Motor neuron (in vitro differentiated cells): ENCODE measurements around the gene ELK1. TPM values are rescaled to one million over a fixed set of nuclear protein-coding genes. Genes with fewer than 3 reads are reported as not detected.

ENCODE experiments used
- ATAC-seq, 8 experiments: fragments of 200-7000 bp; cut with Tn5 transposase; replicated peaks in 6 of 8; 2 replicates each; pipeline ENCODE4 v1.8.0; 2021; ENCODE audit warnings: mild to moderate bottlenecking in 8 of 8, moderate library complexity in 8 of 8
- H3K27ac ChIP-seq, 2 donors: fragments of 250-450 bp; sonication (Bioruptor Pico); 2 replicates each; pipeline ENCODE4 v1.9.0; 2021; ENCODE audit warnings: antibody characterized with exemption in 2 of 2, mild to moderate bottlenecking in 2 of 2, moderate library complexity in 1 of 2
- H3K4me1 ChIP-seq, 2 donors: fragments of 250-450 bp; sonication (Bioruptor Pico); replicated peaks in 1 of 2; 2 replicates each; pipeline ENCODE4 v1.6.1; 2021; ENCODE audit warnings: antibody characterized with exemption in 2 of 2, mild to moderate bottlenecking in 2 of 2, moderate library complexity in 1 of 2
- H3K4me3 ChIP-seq, 5 donors: fragments of 250-450 bp; sonication (Bioruptor Pico); 2 replicates each; pipeline ENCODE4 v1.9.0; 2021; ENCODE audit warnings: antibody characterized with exemption in 5 of 5, mild to moderate bottlenecking in 5 of 5, moderate library complexity in 4 of 5
- WGBS, 10 experiments: fragments of 450-650 bp; shearing (Covaris generic); methylation state at CpG; one replicate each; pipeline ENCODE4 v1.0.0; 2022; 5-methylcytosine and 5-hydroxymethylcytosine counted together
- in situ Hi-C, 9 experiments: fragments of 400-800 bp; cut with MboI; loops; one replicate each; pipeline ENCODE4 v1.15.0; 2021; ENCODE audit warnings: low sequenced_read_pairs in 9 of 9, low pct_unique_long_range_greater_than_20kb in 2 of 9; ENCODE audit not compliant: unreplicated experiment in 9 of 9
- total RNA-seq, 8 experiments: library from RNA; unstranded; fragments of 300-600 nt; gene quantifications; 2 replicates each; pipeline versions ENCODE4 v1.2.3 to v1.2.4, GENCODE V29; 2022

The ELK1 gene
- total RNA-seq, 8 experiments from 2014 or later: 11.5 to 43.7 (median 19.7) TPM

DNA sequence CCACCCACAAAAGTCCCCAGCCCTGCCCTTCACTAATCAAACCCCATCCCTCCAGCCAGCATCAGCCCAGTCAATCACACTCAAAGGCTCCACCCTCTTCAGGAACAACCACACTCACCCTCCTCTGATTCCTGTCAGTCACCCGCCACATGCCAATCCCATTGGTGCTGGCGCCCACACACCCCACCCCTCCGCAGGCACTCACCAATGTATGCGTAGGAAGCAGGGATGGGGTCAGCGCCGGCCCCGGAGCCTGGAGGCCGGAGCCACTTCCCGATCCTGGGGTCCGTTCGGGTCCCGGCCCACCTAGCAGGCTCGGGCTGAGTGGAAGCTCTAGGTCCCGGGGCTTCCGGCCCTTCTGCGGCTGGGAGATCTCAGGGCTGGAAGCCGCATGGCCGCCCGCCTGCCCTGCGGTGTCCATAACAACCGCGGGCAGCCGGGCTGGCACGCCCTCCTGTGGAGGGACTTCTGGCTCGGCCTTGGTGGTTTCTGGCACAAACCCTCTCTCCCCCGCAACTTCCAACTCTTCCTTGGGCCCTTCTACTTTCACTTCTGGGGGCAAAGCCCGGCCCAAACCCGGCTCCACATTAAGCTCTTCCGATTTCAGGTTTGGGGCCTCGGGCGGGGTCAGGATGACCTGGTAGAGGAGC, 12.7 kb downstream of the ELK1 start:
- no peak overlapping the region for H3K27ac ChIP-seq
- H3K4me1 ChIP-seq: peaks cover 0 to 3% of the 10 kb centered on the region in 2 donors
- in situ Hi-C loops: no loop called here
- no peak for ATAC-seq
- WGBS, 10 experiments: 20% methylated on average over 3 of the region's 31 CpGs; no CpG with 5 or more reads in 9 of the 10 experiments
- no peak overlapping the region for H3K4me3 ChIP-seq

DNA sequence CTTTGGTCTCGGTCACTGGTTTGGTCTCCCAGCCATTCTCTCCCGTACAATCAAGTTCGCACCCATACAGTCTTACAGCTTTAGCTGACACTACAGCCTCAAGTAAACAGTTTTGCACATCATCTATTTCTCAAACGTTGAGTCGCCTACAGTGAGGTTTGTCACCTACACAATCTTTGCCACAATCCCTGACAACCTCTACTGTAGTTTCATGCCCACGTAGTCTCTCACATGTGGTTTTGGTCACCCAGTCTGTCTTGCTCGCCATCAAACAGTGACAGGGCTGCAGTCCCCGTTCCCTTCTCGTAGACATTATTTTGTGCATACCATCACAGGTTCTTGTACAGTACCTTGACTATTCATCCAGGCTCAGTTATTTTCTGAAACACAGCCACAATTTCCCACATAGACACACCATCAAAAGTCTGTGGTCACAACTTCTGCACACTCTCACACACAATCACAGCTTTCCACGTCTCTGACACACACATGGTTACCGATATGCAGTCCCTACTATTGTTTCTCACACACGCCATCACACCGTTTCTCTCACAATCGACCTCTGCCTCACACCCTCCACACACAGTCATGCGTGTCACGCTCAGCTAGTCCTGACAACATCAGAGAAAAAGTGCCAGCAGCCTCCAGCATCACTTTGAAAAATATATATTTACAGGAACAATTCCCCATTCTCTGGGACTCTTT, 15.3 kb downstream of the ELK1 start:
- in situ Hi-C loops: no loop called here
- ATAC-seq: no peak
- 55 to 100% (median 95%) methylated on average over 2 to 7 of the region's 16 CpGs; no CpG with 5 or more reads in 2 of the 10 experiments for WGBS, 10 experiments
- no peak overlapping the region for H3K4me3 ChIP-seq
- no peak overlapping the region for H3K27ac ChIP-seq
- H3K4me1 ChIP-seq: peaks cover 0 to 3% of the 10 kb centered on the region in 2 donors

DNA sequence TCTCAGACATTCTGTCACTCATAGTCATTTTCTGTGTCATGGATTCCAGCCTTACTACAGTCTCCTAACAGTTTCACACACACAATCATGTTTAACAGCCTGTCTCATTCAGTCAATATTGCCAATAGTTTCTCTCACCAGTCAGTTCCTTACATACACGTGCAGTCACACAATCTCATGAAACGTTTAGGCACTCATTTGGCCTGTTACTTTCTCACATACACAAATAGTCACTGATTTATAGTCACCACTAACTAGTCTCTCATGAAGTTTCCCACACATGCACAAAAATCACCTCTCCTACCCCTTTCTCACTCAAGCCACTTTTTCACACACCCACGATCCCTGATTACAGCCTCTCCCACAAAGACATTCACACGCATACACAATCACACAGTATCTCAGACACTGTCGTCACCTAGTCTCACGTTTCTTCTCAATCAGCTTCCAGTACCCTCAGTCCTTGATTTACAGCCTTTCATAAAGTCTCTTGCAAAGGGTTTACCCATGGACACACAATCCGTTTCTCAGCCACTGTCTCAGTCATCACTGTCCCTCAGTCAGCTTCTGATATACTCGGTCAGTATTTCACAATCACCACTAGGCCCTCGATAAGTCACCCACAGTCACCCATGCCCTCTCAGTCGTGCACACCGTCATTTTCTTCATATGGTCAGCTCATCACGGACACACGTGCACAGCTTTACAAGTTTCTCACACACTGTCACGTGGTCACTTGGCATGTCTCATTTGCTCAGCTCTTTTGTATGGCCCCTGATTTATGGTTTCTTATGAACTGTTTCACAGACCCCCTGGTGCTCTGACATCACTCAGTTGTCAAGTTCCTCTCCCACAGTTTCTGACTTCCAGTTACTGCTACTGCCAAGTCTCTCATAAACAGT, 16.4 kb downstream of the ELK1 start:
- peaks cover 0 to 3% of the 10 kb centered on the region in 2 donors for H3K4me1 ChIP-seq
- 57 to 84% (median 65%) methylated on average over 4 to 11 of the region's 14 CpGs; no CpG with 5 or more reads in 5 of the 10 experiments for WGBS, 10 experiments
- no peak overlapping the region for H3K4me3 ChIP-seq
- in situ Hi-C loops: no loop called here
- H3K27ac ChIP-seq: no peak overlapping the region
- ATAC-seq: peak in 5 of 8 experiments; percentile 86 to 94 (median 90)

DNA sequence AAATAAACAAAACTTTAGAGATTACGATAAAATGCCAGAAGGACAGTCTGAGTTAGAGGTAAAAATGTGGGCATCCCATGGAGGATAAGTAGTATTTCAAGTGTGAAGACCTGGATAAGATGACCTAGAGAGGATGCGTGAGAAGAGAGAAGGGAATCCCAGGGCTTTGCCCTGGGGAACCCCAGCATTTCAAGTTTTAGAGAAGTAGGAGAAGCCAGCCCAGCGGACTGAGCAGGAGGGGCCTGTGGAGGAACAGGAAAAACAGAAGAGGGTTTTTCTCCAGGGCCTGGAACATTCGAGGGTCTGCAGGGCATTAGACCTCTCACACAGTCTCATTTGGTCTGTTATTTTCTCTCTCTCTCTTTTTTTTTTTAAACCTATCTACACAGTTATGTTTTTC, 17.7 kb downstream of the ELK1 start:
- in situ Hi-C loops: no loop called here
- no peak for ATAC-seq
- Histone ChIP-seq H3K4me1 (peaks cover 0 to 3% of the 10 kb centered on the region in 2 donors), H3K27ac (no peak overlapping the region), H3K4me3 (no peak overlapping the region)
- 12 to 83% (median 64%) methylated on average over 1 to 4 of the region's 4 CpGs; no CpG with 5 or more reads in 7 of the 10 experiments for WGBS, 10 experiments

DNA sequence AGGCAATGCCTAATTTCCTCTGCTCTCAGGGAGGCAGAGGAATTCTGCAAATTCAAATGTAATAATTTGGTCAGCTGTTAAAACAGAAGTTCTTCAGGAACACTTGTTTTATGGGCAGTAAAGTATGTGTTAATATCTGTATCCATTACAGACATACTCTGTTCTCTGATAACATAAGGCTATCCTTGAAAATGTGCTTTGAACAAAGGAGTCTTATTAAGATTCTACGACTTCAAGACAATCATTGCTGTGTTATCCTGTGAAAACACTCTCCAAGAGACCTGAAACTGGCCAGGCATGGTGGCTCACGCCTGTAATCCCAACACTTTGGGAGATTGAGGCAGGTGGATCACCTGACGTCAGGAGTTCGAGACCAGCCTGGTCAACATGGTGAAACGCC, 18.7 kb downstream of the ELK1 start:
- Histone ChIP-seq H3K4me3 (no peak overlapping the region), H3K27ac (no peak overlapping the region), H3K4me1 (peaks cover 0 to 3% of the 10 kb centered on the region in 2 donors)
- no peak for ATAC-seq
- 53 to 100% (median 100%) methylated on average over 1 to 4 of the region's 5 CpGs; no CpG with 5 or more reads in 7 of the 10 experiments for WGBS, 10 experiments
- in situ Hi-C loops: no loop called here

DNA sequence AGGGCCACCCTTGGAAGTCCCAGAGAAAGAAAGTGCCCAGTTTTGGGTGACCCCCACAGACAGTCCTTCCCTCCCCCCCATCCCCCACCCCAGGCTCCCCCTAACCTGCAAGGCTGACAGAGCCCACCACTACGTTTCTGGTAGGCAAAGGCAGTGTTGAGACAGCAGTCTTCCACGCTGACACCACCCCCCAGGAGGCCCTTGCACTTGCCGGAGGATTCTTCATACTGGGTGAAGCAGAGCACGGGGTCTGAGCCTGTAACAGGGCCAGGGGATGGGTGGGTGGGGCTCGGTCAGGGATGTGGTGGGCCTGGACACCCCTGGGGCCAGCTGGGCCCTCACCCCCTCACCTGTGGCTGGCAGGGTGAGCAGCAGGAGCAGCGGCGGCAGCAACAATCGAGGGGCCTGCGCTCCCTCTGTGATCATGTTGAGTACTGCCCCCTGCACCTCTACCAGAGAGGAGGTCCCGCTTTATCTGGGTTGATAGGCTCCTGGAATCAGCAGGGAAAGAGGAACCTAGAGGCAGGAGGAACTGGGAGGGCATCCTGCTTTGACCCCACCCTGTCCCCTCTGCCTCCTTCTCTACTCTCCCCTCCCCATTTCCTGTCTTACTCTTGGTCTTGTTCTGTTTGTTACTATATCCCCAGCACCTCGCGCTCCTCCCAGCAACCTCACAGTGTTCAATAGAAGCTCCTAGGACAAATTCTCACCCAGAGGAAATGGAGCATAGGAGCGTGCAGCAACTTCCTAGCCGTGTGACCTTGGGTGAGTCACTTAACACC, 20.8 kb downstream of the ELK1 start, which contains the start of gene CFP:
Gene CFP (minus strand): TSS at position 512 of the 782 bp plus-strand sequence. CDS start 86 bp downstream, at position 426.
- H3K27ac ChIP-seq: no peak within 1 kb of the TSS
- H3K4me3 ChIP-seq: no peak within 1 kb of the TSS
- ATAC-seq: no peak
- H3K4me1 ChIP-seq: peaks cover 0 to 2% of the 10 kb centered on the region in 2 donors
- 75 to 80% methylated on average over 1 to 2 of the region's 14 CpGs; no CpG with 5 or more reads in 8 of the 10 experiments for WGBS, 10 experiments
- in situ Hi-C loops: no loop called here

DNA sequence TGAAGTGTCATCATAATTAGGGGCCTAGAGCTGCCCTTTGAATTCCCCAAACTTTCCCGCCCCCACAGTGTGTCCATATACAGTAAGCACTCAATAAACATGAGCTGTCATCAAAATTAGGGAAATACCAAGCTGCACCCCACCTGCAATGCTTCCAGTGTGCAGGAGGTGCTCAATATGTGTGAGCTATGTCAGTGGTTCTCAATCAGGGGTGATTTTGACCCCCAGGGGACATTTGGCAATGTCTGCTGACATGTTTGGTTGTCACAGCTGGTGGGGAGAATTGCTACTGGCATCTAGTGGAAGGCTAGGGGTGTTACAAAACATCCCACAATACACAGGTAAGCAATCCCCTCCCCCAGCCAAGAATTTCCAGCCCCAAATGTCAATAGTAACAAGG, 21.4 kb downstream of the ELK1 start:
- no peaks in the 10 kb centered on the region for H3K4me1 ChIP-seq
- H3K4me3 ChIP-seq: no peak overlapping the region
- no CpG with 5 or more reads among the region's 1 CpG for WGBS, 10 experiments
- in situ Hi-C loops: no loop called here
- H3K27ac ChIP-seq: no peak overlapping the region
- ATAC-seq: peak in 1 of 8 experiments; percentile 13

DNA sequence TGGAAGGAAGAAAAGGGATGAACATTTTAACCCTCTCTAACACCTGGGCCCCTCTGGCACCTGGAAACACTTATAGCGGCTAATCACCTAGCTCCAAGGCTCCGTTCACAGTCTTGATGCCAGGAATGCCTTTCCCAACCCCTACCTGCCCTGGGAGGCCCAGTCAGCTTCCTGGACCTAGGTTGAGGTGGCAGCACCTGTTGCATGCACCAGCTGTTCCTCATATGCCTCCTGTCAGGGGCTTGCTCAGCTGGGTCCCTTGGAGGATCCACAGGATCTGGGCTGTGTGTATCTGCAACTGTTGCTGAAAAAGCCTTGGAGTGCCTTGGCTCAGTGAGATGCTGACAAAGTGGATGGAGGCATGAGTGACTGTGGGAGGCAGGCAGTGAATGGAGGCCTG, 25.0 kb downstream of the ELK1 start:
- H3K4me1 ChIP-seq: no peaks in the 10 kb centered on the region
- ATAC-seq: no peak
- WGBS, 10 experiments: 30 to 93% methylated on average over 2 of the region's 2 CpGs; no CpG with 5 or more reads in 8 of the 10 experiments
- in situ Hi-C loops: no loop called here
- H3K27ac ChIP-seq: no peak overlapping the region
- no peak overlapping the region for H3K4me3 ChIP-seq

DNA sequence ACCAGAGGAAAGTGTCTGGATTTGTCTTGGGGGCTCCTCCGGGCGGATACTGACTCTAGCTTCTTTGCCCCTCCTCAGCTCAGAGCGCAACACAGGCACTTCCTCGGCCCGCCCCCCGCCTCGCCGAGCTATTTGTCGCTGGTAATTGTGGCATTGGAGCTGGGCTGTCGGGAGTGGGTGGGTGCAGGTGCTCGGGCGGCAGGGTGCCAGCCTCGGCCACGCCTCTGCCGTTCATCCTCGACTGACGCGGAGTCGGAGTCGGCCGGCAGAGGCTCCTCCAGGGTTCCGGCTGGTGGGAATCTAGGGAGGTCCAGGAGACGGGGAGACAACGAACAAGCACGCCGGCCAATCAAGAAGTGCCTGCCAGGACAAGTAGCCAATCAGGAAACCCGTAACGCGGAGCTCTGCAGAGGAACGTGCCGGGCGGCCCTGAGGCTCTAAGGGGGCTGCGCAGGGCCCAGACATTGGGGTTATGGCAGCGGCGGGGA, 26.8 kb downstream of the ELK1 start:
- Histone ChIP-seq H3K4me3 (peak overlapping the region; percentile 34 to 45 (median 35)), H3K4me1 (no peaks in the 10 kb centered on the region), H3K27ac (peak overlapping the region in 1 of 2 donors; percentile 18)
- WGBS, 10 experiments: 0% methylated on average over 1 to 12 of the region's 35 CpGs; no CpG with 5 or more reads in 7 of the 10 experiments
- in situ Hi-C loops: no loop called here
- ATAC-seq: peak; percentile 85 to 93 (median 88)

DNA sequence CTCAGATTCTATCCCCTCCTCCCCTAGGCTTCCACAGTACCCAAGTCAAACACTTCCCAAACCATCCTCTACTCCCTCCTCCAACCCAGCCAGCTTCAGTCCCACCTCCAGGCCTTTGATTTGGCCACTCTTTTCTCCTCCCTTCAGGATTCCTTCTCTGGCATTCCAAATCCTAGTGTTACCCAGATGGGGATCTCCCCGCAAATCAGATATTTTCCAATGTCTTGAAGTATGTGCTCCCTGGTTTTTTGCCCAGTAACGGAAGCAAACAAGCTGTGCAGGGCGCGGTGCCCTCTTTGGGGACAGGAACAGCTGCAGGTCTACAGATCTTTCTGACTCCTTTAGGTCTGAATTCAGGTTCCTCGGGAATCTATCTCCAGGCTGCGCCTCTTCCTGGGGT, 28.5 kb downstream of the ELK1 start:
- no peak for ATAC-seq

DNA sequence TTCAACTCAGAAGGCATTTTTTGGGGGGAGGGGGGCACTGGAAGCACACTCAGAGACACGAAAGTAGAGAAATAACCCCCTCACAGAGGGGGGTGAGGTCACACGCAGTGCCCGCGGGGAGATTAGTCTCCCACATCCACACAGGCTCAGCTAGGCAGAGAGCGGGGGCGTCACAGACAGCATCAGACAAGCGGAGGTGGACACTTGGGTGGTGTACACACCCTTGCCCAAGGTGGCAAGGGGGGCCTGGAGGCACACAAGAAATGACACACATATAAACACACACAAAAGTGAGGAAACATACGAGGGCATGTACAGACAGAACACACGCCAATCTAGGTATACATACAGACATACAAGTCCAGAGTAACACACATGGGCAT, 30.1 kb downstream of the ELK1 start:
- no peak for ATAC-seq
- Histone ChIP-seq H3K4me3 (peak overlapping the region; percentile 29 to 83 (median 63)), H3K4me1 (peaks cover 0 to 6% of the 10 kb centered on the region in 2 donors), H3K27ac (no peak overlapping the region)
- in situ Hi-C loops: no loop called here
- 25% methylated on average over 4 of the region's 9 CpGs; no CpG with 5 or more reads in 9 of the 10 experiments for WGBS, 10 experiments

More for the DNA sequence above, 28.5 kb downstream of the ELK1 start:
- WGBS, 10 experiments: 55 to 93% methylated on average over 3 to 6 of the region's 6 CpGs; no CpG with 5 or more reads in 8 of the 10 experiments
- H3K4me1 ChIP-seq: peaks cover 0 to 6% of the 10 kb centered on the region in 2 donors
- H3K27ac ChIP-seq: no peak overlapping the region
- no peak overlapping the region for H3K4me3 ChIP-seq
- in situ Hi-C loops: no loop called here
